Kidney epithelial cell (primary cell): Measurements from ENCODE around the gene SLC15A5. TPM values are rescaled to one million over a fixed set of nuclear protein-coding genes. Genes with fewer than 3 reads are reported as not detected.

Experiments used
- DNase-seq: peaks from one replicate; pipeline ENCODE4 v3.0.0-alpha.2; 2010; ENCODE audit warnings: low read depth
- H3K27me3 ChIP-seq: 2 replicates; pipeline ENCODE4 v1.6.0; 2011; ENCODE audit warnings: low read length; ENCODE audit not compliant: control insufficient read depth, insufficient read depth
- H3K36me3 ChIP-seq: 2 replicates; pipeline ENCODE4 v1.5.1; 2011; ENCODE audit warnings: low read length; ENCODE audit not compliant: control insufficient read depth, insufficient read depth
- H3K4me3 ChIP-seq: 2 replicates; pipeline ENCODE4 v1.5.1; 2011; ENCODE audit warnings: low read depth, mild to moderate bottlenecking, control low read depth, low read length
- CTCF ChIP-seq: IDR thresholded peaks from 2 replicates; pipeline ENCODE4 v1.5.1; 2011; ENCODE audit warnings: mild to moderate bottlenecking, moderate library complexity, low read length, control low read depth, inconsistent platforms; ENCODE audit not compliant: insufficient read depth, poor library complexity, severe bottlenecking
- total RNA-seq: library from RNA; depleted of rRNA; stranded (reverse); fragments of >200 nt; gene quantifications from 2 replicates; pipeline ENCODE4 v1.2.3, GENCODE V29; 2015

The SLC15A5 gene
- total RNA-seq, 1 donor from 2014 or later, result not detected

GRCh38 chr12:16166563-16167470 lies 110.7 kb downstream of the SLC15A5 start:
- H3K36me3 ChIP-seq, result no peaks in the 10 kb centered on the region
- no peak for TF ChIP-seq CTCF
- H3K27me3 ChIP-seq, result no peaks in the 10 kb centered on the region
- no peak for DNase-seq
- H3K4me3 ChIP-seq, result no peak overlapping the region

- DNase-seq, result no peak
- no peaks in the 10 kb centered on the region for H3K27me3 ChIP-seq
- peak; percentile 42 for TF ChIP-seq CTCF
- H3K4me3 ChIP-seq, result no peak overlapping the region
- H3K36me3 ChIP-seq, result no peaks in the 10 kb centered on the region
Observed at GRCh38 chr12:16165506-16165905, 112.0 kb downstream of the SLC15A5 start.

- no peak for TF ChIP-seq CTCF
- Histone ChIP-seq H3K27me3 (no peaks in the 10 kb centered on the region), H3K4me3 (no peak overlapping the region), H3K36me3 (no peaks in the 10 kb centered on the region)
- DNase-seq, result no peak
Observed at GRCh38 chr12:16163901-16164300, 113.6 kb downstream of the SLC15A5 start.

GRCh38 chr12:16163146-16163545 lies 114.3 kb downstream of the SLC15A5 start:
- Histone ChIP-seq H3K27me3 (no peaks in the 10 kb centered on the region), H3K36me3 (no peaks in the 10 kb centered on the region), H3K4me3 (no peak overlapping the region)
- no peak for TF ChIP-seq CTCF
- DNase-seq, result no peak

- H3K4me3 ChIP-seq, result no peak overlapping the region
- no peak for DNase-seq
- TF ChIP-seq CTCF, result no peak
- no peaks in the 10 kb centered on the region for H3K27me3 ChIP-seq
- H3K36me3 ChIP-seq, result no peaks in the 10 kb centered on the region
Observed at GRCh38 chr12:16159571-16159970, 117.9 kb downstream of the SLC15A5 start.
